Urinary bladder (tissue), 4 donors: ENCODE data around the gene MYPN. TPM values are rescaled to one million over a fixed set of nuclear protein-coding genes. Genes with fewer than 3 reads are reported as not detected.
"Not testable (repeated sequence)": the region's sequence is repeated elsewhere in the genome, so short reads cannot be mapped to it uniquely, and the experiment has no call there.

Experiments
- DNase-seq: peaks from one replicate; pipeline ENCODE4 v3.0.0-alpha.2; 2015; ENCODE audit errors: extremely low spot score
- H3K27ac ChIP-seq: one replicate; pipeline ENCODE4 v1.5.1; 2013; ENCODE audit warnings: low read depth, mild to moderate bottlenecking, moderate library complexity
- H3K36me3 ChIP-seq: one replicate; pipeline ENCODE4 v1.6.1; 2013; ENCODE audit warnings: mild to moderate bottlenecking, moderate library complexity; ENCODE audit not compliant: insufficient read depth
- H3K4me1 ChIP-seq: one replicate; pipeline ENCODE4 v1.6.1; 2013; ENCODE audit warnings: mild to moderate bottlenecking, moderate library complexity; ENCODE audit not compliant: insufficient read depth
- H3K4me3 ChIP-seq: one replicate; pipeline ENCODE4 v1.5.1; 2013; ENCODE audit warnings: low read depth, low read length
- WGBS: extraction: QIAGEN DNeasy Blood & Tissue Kit; methylation state at CpG from one replicate; pipeline ENCODE4 v1.1.7; 2013; 5-methylcytosine and 5-hydroxymethylcytosine counted together
- polyA plus RNA-seq: library from polyadenylated mRNA; stranded (reverse); fragments of 200-250 nt; gene quantifications from one replicate; pipeline ENCODE4 v1.2.3, GENCODE V29; 2013
- total RNA-seq: library from RNA; depleted of rRNA; stranded (reverse); fragments of >200 nt; gene quantifications from one replicate; pipeline ENCODE4 v1.2.3, GENCODE V29; 2014
- donor health status: healthy with polysubstance abuse.
- donor health status: healthy.

Gene MYPN
- total RNA-seq (3.1 TPM), polyA plus RNA-seq (not detected)

DNA sequence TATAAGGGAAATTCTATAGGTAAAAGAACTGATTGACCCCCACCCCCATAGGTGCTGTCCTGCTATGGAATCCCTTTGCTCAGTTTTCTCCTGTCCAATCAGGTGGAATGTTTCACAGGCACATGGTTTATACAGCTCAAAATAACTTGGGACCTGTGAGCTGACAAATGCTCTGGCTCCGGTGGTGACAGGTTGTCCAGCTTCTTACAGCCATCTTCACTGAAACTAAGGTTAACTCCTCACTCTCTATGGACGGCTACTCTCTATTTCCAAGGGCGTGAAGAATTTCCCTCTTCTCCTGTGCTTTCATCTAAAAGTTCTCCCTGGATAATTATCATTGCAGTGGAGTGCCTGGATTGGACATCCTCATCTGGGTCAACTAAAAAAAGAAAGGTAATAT lies at the start of gene MYPN:
Gene MYPN, plus strand, starts transcription at position 158 of the 400 bp plus-strand sequence. CDS start 11,951 bp downstream, outside the sequence.
- Histone ChIP-seq H3K4me1 (no peaks in the 10 kb centered on the region), H3K36me3 (no peaks in the 10 kb centered on the region), H3K4me3 (no peak within 1 kb of the TSS), H3K27ac (no peak within 1 kb of the TSS)
- no peak for DNase-seq
- 65% methylated on average over 3 of the region's 3 CpGs for WGBS

DNA sequence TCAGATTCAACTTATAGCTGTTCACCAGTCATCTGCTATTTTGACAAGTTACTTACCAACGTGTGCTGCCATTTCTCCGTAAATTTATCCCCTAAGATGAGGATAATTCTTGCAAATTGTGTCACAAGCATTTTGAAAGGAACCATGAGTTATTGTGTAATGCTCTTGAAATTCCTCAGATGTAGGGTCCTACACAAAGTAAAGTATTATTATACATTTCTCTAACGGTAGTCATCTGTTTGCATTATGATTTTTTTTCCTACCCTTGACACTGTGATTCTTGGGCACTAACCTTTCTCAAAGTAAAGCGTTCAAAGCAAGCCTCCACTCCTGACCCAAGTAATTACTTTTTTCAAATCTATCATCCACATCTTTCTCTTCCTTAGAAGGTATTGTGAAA lies 42.3 kb upstream of the MYPN start:
- Histone ChIP-seq H3K27ac (no peak overlapping the region), H3K4me3 (no peak overlapping the region), H3K4me1 (peaks cover 5% of the 10 kb centered on the region), H3K36me3 (peaks cover 7% of the 10 kb centered on the region)
- no peak for DNase-seq
- WGBS = 65% methylated on average over 4 of the region's 4 CpGs

DNA sequence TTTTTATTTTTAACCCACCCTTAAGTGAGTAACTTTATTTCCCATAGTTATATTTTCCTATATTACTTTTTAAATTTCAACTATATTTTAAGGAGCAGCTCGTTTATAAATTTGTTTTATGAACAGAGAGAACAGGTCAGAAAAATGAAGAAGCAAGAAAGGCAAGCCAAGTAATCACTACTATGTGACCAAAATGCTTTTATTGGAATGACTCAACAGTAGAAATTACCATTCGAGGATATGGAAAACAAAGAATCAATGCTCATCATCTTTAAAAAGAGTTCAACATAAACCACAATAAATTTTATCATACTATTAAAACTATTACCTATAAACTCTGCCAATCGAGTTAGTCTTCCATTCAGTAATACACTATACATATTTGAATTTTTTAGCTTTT lies 41.8 kb upstream of the MYPN start:
- no peak overlapping the region for H3K27ac ChIP-seq
- peaks cover 7% of the 10 kb centered on the region for H3K36me3 ChIP-seq
- 76% methylated on average over 3 of the region's 3 CpGs for WGBS
- no peak for DNase-seq
- no peak overlapping the region for H3K4me3 ChIP-seq
- peaks cover 5% of the 10 kb centered on the region for H3K4me1 ChIP-seq

DNA sequence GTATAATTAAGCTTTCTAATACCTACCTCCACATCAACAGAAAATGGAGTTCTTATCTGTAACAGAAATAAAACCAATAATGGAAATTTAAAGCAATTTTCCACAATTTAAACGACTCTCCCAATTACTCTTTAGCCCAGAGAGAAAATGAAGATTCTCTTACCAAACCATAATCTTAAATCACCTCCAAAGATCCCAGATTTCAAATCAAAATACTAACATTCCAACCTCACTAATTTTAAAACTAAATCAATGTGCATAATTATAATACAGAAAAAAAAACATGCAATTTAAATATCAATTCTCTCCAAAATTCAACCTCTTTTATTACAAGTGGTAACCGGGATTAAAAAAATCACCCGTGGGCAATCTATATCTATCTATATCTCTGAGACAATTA lies 35.7 kb upstream of the MYPN start:
- H3K27ac ChIP-seq = no peak overlapping the region
- DNase-seq = no peak
- H3K4me3 ChIP-seq = peak overlapping the region; percentile 77
- peaks cover 5% of the 10 kb centered on the region for H3K4me1 ChIP-seq
- H3K36me3 ChIP-seq = peaks cover 2% of the 10 kb centered on the region
- 12% methylated on average over 3 of the region's 3 CpGs for WGBS

DNA sequence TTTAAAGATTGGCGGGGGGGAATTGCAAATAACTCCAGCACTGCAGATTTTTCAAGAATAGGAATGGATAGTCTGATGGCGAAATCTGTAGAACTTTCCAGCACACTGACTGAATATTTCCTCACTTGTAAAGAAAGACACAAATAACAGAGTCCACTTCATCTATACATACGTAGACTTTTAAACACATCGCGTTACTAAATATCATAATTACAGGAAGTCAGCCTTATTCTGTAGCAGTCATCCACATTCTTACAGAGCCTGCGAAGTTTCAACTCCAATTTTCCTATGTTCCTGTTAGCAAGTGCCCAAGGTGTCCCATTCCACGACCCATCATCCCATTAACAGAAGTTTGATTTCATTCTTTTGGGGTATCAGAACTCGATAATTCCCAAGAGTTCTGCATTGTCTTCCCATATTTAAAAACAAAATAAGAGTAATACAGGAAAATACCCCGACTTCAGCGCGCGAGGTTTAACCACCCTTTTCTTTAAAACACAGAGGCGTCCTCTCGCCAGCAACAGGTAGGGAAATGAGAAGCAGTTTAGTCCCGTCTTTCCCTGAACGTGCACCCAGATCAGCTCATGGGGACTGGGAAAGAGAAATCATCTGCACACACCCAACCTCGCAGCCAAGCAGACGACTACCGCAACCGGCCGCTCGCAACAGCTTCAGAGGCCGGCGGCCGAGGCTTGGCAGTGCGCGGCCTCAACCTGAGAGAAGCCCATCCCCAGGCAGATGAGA lies 35.1 kb upstream of the MYPN start:
- Histone ChIP-seq H3K4me3 (peak overlapping the region; percentile 77), H3K4me1 (peaks cover 5% of the 10 kb centered on the region), H3K27ac (peak overlapping the region; percentile 95), H3K36me3 (peaks cover 2% of the 10 kb centered on the region)
- 1% methylated on average over 27 of the region's 27 CpGs for WGBS
- DNase-seq = no peak

- Histone ChIP-seq H3K4me1 (peaks cover 5% of the 10 kb centered on the region), H3K27ac (peak within 1 kb of the TSS; percentile 95)
- under 1% methylated on average over 64 of the region's 64 CpGs for WGBS
These were observed 34.3 kb upstream of the MYPN start, which contains the start of gene HERC4 for GRCh38 chr10:68074775-68075549. Gene HERC4 (minus strand): TSS chr10:68075283. CDS start chr10:68073108, 2,175 bp downstream.

GRCh38 chr10:68075550-68076004 lies 33.7 kb upstream of the MYPN start:
- Histone ChIP-seq H3K4me1 (peaks cover 5% of the 10 kb centered on the region), H3K36me3 (peaks cover 2% of the 10 kb centered on the region), H3K4me3 (peak overlapping the region; percentile 27), H3K27ac (peak overlapping the region; percentile 47)
- 22% methylated on average over 3 of the region's 3 CpGs for whole genome bisulfite sequencing
- DNase-seq = no peak

More at GRCh38 chr10:68074775-68075549, 34.3 kb upstream of the MYPN start, which contains the start of gene HERC4:
- peaks cover 2% of the 10 kb centered on the region for H3K36me3 ChIP-seq
- DNase-seq = peak; percentile 86
- peak within 1 kb of the TSS; percentile 77 for H3K4me3 ChIP-seq

DNA sequence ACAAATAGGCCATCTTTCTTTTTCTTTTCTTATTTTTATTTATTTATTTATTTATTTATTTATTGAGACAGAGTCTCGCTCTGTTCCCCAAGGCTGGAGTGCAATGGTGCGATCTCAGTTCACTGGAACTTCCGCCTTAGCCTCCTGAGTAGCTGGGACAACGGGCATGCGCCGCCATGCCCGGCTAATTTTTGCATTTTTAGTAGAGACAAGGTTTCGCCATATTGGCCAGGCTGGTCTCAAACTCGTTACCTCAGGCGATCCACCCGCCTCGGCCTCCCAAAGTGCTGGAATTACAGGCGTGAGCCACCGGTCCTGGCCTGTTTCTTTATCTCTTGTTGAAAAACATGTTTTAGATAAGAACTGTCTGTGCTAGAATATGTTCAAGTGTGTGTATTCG lies 33.2 kb upstream of the MYPN start:
- H3K27ac ChIP-seq, H3K4me3 ChIP-seq, DNase-seq, H3K36me3 ChIP-seq, H3K4me1 ChIP-seq: not testable (repeated sequence)
- 95% methylated on average over 15 of the region's 15 CpGs for WGBS

DNA sequence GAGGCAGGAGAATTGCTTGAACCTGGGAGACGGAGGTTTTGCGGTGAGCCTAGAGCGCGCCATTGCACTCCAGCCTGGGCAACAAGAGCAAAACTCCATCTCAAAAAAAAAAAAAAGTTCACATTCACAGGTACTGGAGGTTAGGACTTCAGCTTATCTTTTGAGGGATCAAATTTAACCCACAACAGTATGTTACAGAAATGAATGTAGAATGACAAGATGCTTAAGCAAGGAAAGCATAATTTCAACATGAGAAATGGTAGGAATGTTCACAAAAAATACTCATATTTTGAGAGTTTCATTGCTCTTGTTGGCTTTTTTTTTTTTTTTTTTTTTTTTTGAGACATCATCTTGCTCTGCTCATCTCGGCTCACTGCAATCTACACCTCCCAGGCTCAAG lies 32.3 kb upstream of the MYPN start:
- 96% methylated on average over 5 of the region's 5 CpGs for WGBS
- H3K36me3 ChIP-seq = no peaks in the 10 kb centered on the region
- no peaks in the 10 kb centered on the region for H3K4me1 ChIP-seq
- DNase-seq = no peak
- H3K27ac ChIP-seq = no peak overlapping the region
- no peak overlapping the region for H3K4me3 ChIP-seq

DNA sequence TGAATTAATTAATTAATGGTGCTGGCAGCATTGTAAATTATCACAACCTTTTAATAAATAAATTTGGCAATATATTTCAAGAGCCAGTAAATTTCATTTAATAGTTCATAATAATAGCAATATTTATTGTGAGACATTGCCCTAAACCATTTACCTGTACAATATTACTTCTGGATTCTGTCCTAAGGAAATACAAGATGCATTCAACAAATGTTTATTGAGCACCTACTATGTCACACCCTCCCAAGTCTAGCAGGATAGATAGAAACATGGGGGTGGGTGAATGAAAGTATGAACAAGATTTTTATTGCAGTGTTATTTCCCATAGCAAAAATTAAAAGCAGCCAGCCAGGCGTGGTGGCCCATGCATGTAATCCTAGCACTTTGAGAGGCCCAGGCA lies 29.9 kb upstream of the MYPN start:
- Histone ChIP-seq H3K36me3 (no peaks in the 10 kb centered on the region), H3K27ac (no peak overlapping the region), H3K4me3 (no peak overlapping the region), H3K4me1 (no peaks in the 10 kb centered on the region)
- no peak for DNase-seq
- 100% methylated on average over 1 of the region's 1 CpG for WGBS

GRCh38 chr10:68080853-68081431 lies 28.3 kb upstream of the MYPN start:
- Histone ChIP-seq H3K27ac (no peak overlapping the region), H3K4me1 (no peaks in the 10 kb centered on the region), H3K36me3 (no peaks in the 10 kb centered on the region), H3K4me3 (no peak overlapping the region)
- no peak for DNase-seq
- 75% methylated on average over 5 of the region's 5 CpGs for whole genome bisulfite sequencing

GRCh38 chr10:68081916-68082315 lies 27.4 kb upstream of the MYPN start:
- H3K36me3 ChIP-seq = no peaks in the 10 kb centered on the region
- 85% methylated on average over 6 of the region's 6 CpGs for WGBS
- DNase-seq = no peak

GRCh38 chr10:68082872-68083271 lies 26.4 kb upstream of the MYPN start:
- DNase-seq = no peak
- no peak overlapping the region for H3K27ac ChIP-seq
- no peaks in the 10 kb centered on the region for H3K4me1 ChIP-seq
- H3K4me3 ChIP-seq = no peak overlapping the region
- no peaks in the 10 kb centered on the region for H3K36me3 ChIP-seq
- 38% methylated on average over 1 of the region's 1 CpG for WGBS

More at GRCh38 chr10:68081916-68082315, 27.4 kb upstream of the MYPN start:
- no peak overlapping the region for H3K27ac ChIP-seq
- no peak overlapping the region for H3K4me3 ChIP-seq
- no peaks in the 10 kb centered on the region for H3K4me1 ChIP-seq
